ENCODE data around the gene CDKN2B.

DNA sequence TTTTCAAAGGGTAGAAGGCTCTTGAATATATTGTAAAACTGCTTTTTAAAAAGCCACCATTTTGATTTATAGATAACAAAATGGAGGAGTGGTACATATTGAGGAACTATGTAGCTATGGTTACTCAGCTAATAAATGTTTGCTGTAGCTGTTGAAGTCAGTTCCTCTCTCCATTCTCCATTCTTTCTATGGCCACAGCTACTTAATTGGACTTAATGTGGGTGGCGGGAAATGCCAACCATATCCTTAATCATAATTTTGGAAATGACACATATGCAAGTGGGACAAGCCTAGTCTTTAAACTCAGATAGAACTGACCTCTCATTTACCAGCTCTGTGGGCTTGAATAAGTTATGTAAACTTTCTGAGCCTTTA is 25.6 kb downstream of the CDKN2B start:
- TF ChIP-seq TEAD4 (IDR thresholded peaks at IDR 0.05), result no peak
- no peak for TF ChIP-seq FOXM1 (IDR thresholded peaks at IDR 0.05; ENCODE audit: borderline replicate concordance, low read depth)
- TF ChIP-seq RAD21 (IDR thresholded peaks at IDR 0.05; ENCODE audit: low read depth), result no peak
- no peak for TF ChIP-seq TAF1 (IDR thresholded peaks at IDR 0.05; ENCODE audit: low read depth)
- TF ChIP-seq, protein P1, sequence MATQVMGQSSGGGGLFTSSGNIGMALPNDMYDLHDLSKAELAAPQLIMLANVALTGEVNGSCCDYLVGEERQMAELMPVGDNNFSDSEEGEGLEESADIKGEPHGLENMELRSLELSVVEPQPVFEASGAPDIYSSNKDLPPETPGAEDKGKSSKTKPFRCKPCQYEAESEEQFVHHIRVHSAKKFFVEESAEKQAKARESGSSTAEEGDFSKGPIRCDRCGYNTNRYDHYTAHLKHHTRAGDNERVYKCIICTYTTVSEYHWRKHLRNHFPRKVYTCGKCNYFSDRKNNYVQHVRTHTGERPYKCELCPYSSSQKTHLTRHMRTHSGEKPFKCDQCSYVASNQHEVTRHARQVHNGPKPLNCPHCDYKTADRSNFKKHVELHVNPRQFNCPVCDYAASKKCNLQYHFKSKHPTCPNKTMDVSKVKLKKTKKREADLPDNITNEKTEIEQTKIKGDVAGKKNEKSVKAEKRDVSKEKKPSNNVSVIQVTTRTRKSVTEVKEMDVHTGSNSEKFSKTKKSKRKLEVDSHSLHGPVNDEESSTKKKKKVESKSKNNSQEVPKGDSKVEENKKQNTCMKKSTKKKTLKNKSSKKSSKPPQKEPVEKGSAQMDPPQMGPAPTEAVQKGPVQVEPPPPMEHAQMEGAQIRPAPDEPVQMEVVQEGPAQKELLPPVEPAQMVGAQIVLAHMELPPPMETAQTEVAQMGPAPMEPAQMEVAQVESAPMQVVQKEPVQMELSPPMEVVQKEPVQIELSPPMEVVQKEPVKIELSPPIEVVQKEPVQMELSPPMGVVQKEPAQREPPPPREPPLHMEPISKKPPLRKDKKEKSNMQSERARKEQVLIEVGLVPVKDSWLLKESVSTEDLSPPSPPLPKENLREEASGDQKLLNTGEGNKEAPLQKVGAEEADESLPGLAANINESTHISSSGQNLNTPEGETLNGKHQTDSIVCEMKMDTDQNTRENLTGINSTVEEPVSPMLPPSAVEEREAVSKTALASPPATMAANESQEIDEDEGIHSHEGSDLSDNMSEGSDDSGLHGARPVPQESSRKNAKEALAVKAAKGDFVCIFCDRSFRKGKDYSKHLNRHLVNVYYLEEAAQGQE (IDR thresholded peaks at IDR 0.05; ENCODE audit: low read depth), result no peak
